ENCODE results near the gene TNNI2.

The TNNI2 gene

DNA sequence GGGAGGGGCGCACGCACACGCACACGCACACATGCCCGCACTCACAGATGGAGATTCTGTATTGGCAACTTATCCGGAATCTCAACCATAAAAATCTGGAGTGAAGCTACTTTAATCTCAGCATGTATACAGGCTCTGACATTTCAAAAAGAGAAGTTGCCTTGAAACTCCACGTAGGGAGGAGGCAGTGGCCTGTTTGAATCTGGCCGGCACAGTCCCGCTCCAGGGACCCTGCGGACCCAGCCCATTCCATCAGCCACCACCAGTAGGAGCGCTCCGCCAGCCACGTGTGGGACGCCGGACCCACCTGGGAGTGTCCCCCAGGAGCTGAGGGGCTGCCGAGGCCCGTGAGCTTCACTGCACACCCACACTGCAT is 5.9 kb upstream of the TNNI2 start:
- no peak for DNase-seq (ENCODE audit: low spot score)

GRCh38 chr11:1834062-1834610 is 4.6 kb upstream of the TNNI2 start:
- DNase-seq (ENCODE audit: low spot score) = no peak

DNA sequence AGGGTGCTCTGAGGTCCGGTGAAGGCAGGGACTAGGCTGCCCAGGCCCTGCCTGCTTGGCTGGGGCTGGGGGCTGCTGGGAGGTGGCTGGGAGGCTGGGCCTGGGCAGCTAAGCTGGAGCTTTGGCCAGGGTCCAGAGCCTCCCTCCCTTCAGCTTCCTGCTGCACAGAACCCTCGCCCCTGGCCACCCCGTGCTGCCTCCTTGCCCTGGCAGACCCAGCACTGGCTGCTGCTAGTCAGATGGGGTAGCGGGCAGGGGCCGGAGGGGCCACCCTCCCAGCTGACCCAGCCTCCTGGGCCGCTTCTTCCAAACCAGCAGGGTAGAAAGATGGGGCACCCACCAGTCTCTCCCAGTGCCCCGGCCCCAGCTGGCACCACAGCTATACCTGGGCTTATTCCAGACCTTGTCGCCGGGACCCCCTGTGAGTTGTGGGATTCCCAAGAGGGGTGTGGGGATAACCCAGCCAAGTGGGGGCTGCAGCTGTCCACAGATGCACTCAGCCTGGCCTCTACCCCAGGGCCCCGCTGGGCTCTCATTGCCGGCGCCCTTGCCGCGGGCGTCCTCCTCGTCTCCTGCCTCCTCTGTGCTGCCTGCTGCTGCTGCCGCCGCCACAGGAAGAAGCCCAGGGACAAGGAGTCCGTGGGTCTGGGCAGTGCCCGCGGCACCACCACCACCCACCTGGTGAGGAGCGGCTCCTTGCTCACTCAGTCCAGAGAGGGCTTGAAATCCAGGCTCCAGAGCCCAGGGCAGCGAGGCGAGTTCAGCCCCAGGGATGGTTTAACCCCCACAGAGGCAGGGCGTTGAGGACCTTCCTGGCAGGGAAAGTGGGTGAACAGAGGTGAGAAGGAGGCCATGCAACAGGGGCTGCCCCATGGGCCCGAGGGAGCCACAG is 3.8 kb upstream of the TNNI2 start, which contains the start of gene SYT8:
SYT8 (plus strand) TSS at position 212 of the 892 bp plus-strand sequence; CDS start at position 328, 116 bp downstream.
- DNase-seq (ENCODE audit: low spot score) = no peak

GRCh38 chr11:1835671-1836010 is 3.1 kb upstream of the TNNI2 start:
- no peak for DNase-seq (ENCODE audit: low spot score)

DNA sequence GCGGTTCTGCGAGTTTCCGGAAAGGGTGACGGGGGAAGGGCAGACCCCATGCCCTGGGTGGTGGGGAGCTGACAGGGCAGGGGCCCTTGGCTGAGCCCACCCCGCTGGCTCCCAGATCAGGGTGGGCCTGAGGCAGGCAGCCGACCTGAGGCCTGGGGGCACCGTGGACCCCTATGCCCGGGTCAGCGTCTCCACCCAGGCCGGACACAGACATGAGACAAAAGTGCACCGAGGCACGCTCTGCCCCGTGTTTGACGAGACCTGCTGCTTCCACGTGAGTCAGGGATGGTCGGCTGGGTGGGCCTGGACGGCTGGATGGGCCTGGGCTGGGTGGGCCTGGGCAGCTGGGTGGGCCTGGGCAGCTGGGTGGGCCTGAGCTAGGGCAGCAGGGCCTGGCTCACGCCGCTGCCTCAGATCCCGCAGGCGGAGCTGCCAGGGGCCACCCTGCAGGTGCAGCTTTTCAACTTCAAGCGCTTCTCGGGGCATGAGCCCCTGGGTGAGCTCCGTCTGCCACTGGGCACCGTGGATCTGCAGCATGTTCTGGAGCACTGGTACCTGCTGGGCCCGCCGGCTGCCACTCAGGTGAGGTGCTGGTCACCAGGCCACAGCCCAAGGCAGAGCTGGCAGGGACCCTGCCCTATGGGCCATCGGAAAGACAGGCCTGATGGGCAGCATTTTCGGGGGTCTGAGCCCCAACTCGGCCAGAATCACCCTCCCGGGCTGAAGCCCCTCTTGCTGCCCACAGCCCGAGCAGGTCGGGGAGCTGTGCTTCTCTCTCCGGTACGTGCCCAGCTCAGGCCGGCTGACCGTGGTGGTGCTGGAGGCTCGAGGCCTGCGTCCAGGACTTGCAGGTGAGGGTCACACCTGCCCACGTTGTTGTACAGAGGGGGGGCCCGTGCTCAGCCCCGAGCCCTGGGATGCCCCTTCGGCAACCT is 2.5 kb upstream of the TNNI2 start:
- DNase-seq (ENCODE audit: low spot score) = no peak

DNA sequence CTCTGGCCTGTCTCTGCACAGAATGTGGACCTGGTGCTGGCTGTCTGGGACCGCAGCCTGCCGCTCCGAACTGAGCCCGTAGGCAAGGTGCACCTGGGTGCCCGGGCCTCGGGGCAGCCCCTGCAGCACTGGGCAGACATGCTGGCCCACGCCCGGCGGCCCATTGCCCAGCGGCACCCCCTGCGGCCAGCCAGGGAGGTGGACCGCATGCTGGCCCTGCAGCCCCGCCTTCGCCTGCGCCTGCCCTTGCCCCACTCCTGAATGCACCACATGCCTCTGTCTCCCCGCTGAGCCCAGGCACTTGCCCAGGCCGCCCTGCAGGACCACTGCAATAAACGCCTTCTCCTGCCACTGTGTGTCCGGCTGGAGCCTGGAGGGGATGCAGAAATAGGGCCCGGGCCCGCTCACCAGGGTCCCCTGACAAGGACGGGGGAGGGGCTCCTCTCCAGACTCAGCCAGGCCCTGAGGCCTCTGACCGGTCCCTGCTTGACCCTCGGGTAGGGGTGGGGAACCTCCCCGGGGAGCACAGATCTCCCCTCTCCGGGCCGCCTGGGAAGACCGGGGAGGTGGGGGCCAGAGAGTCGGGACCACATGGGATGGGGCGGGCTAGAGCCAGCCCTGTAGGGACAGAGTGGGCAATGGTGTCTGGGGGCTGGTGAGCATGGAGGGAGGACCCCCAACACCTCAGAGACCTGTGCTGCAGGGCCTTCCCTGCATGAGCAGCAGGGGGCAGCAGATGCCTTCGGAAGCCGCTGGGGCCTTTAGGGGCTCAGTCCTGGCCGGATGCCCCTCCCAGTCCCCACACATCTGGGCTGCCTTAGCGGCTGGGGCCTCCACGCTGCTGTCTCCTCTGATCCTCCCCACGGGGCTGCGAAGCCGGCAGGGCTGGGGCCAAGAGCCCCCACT is 1.4 kb upstream of the TNNI2 start:
- DNase-seq (ENCODE audit: low spot score) = peak; percentile 63

DNA sequence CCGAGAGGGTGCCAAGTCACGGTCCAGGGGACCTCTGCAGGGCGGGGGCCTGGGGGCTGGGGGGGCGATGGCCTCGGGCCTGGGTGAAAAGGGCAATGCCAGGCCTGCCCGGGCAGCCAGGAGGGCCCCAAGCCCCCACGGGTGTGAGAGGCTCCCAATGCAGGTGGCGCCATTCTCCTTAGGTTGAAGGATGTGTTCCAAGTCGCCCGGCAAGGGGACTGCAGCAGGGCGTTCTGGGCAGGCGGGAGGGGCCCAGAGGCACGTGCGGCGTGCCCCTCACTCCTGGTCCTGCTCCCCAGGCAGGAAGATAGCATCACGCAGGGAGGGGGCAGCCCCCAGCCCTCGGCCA is 730 bp upstream of the TNNI2 start:
- DNase-seq (ENCODE audit: low spot score) = no peak

- DNase-seq (ENCODE audit: low spot score) = no peak
These were observed 583 bp downstream of the TNNI2 start for GRCh38 chr11:1839204-1839923.

DNA sequence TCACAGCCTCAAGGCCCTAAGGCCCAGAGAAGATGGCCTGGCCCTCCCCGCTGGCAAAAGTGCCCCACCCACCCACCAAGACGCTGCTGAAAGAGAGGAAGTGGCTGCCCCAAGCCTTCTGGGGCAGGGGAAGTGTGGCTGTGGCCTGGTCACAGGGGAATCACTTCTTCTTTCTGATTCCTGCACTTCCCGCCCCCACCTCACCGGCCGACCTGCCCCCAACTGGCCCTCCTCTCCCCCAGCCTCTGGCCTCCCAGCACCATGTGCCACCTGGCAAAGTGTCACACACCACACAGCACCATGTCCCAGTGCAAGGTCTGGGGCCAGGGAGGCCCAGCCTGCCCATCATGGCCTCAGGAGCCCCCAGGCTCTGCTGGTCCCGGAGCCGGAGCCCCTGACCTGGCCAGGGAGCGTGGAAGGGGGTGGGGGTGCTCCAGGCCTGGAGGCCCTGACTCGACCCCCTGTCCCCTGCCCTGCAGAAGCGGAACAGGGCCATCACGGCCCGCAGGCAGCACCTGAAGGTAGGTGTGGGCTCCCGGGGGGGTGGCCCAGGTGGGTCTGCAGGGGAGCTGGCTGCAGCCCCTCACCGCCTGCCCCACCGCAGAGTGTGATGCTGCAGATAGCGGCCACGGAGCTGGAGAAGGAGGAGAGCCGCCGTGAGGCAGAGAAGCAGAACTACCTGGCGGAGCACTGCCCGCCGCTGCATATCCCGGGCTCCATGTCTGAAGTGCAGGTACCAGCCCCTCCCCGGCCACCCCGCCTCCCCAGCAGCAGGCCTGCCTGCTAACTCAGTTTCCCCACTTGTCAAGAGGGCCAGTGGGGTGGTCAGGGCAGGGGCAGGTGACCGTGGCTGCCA is 1.4 kb downstream of the TNNI2 start:
- no peak for DNase-seq (ENCODE audit: low spot score)

DNA sequence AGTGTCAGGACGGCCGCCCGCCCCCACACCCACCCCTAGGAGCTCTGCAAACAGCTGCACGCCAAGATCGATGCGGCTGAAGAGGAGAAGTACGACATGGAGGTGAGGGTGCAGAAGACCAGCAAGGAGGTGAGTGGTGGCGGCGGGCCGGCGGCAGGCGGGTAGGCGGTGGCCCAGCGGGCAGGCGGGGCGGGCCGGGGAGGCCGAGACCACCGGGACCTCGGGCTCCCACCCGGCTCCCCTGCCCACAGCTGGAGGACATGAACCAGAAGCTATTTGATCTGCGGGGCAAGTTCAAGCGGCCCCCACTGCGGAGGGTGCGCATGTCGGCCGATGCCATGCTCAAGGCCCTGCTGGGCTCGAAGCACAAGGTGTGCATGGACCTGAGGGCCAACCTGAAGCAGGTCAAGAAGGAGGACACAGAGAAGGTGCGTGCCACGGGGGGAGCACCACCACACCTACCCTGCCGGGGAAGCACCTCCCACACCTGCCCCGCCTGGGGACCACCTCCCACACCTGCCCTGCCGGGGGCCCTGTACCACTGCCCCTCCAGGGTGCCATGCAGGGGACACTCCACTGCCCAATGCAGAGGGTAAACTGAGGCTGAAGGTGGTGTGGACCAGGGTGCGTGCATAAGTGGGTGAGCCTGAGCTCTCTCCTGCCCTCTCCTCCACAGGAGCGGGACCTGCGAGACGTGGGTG is 2.1 kb downstream of the TNNI2 start:
- DNase-seq (ENCODE audit: low spot score) = no peak

- no peak for DNase-seq (ENCODE audit: low spot score)
These were observed 2.8 kb downstream of the TNNI2 start for GRCh38 chr11:1841511-1842148.

- DNase-seq (ENCODE audit: low spot score) = no peak
These were observed 3.6 kb downstream of the TNNI2 start for GRCh38 chr11:1842149-1843097.

GRCh38 chr11:1843098-1843473 is 4.3 kb downstream of the TNNI2 start:
- DNase-seq (ENCODE audit: low spot score) = no peak

DNA sequence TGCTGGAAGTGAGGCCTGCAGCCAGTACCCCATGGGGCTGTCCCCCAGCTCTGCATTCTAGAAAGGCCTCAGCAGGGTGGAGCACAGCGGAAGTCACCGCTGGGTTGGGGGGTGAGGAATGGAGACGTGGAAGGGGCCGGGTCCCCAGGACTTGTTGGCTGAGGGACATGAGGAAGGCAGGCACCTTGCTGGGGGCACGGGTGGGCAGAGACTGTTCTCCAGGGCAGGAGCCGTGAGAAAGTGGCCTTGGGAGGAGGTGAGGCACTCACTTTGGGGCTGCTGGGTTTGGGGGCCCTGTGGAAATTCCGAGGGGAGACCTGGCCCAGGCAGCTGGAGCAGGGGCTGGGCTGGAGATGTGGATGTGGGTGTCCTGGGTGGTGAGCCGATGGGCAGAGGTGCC is 5.0 kb downstream of the TNNI2 start:
- no peak for DNase-seq (ENCODE audit: low spot score)

DNA sequence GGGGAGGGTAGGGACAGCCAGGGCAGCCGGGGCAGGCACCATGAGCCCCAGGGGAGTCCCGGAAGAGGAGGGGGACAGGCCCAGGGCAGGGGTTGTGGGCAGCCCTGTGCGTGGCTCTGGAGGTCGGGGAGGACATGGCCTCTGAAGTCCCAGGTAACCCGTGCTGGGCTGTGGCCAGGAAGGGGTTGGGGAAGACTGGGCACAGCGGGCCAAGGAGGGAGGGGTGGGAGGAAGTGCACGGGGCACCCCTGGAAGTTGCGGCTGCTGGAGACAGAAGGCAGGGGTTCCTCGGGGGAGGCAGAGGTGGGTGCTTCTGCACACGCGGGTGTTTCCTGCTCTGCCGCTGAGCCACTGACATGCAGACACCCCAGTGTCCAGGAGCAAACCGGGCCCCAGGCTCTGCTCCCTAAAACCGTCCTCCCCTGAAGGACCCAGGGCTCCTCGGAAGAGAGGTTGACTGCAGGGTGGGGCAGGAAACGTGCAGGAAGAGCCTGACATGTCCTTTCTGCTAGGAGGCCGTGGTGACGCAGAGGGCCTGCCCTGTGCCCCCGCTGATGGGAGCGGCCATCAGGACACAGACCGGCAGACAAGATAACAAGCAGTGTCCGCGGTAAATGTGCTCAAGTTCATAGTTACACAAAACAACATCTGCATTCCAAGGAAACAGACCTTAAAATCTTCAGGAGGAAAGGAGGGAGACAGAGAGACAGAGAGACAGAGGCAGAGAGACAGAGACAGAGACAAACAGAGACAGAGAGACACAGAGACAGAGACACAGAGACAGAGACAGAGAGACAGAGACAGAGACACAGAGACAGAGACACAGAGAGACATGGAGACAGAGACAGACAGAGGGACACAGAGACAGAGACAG is 5.7 kb downstream of the TNNI2 start:
- no peak for DNase-seq (ENCODE audit: low spot score)

DNA sequence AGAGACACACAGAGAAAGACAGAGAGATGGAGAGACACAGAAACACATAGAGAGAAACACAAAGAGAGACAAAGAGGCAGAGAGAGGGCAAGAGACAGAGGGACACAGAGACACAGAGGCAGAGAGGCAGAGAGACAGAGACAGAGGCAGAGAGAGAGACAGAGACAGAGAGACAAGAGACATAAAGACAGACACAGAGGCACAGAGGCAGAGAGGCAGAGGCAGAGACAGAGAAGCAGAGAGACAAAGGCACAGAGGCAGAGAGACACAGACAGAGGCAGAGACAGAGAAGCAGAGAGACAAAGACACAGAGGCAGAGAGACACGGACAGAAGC is 6.3 kb downstream of the TNNI2 start:
- DNase-seq (ENCODE audit: low spot score) = no peak

Measured in SK-N-DZ (cell line).